Activated CD8-positive, alpha-beta T cell treated with anti-CD3 and anti-CD28 coated beads for 36 hours (primary cell): ENCODE data around the gene DLL1. TPM values are rescaled to one million over a fixed set of nuclear protein-coding genes. Genes with fewer than 3 reads are reported as not detected.

ENCODE experiments used
- ATAC-seq: fragments of 200-7000 bp; cut with Tn5 transposase; one replicate; pipeline ENCODE4 v1.10.0; 2021; ENCODE audit warnings: mild to moderate bottlenecking, moderate library complexity
- CTCF ChIA-PET: fragments of 350-600 bp; sonication (Branson Sonifier 250); formaldehyde crosslinking; loops from one replicate; lab custom pipeline; 2021; ENCODE audit warnings: antibody characterized with exemption; lab: Charles Lee
- POLR2A ChIA-PET: fragments of 350-600 bp; sonication (Branson Sonifier 250); formaldehyde crosslinking; loops from one replicate; lab custom pipeline; 2021; ENCODE audit warnings: antibody characterized with exemption; lab: Charles Lee
- DNase-seq: peaks from one replicate; pipeline ENCODE4 v3.0.0-alpha.2; 2020
- H3K27ac Mint-ChIP-seq: one replicate; pipeline ENCODE4 v1.8.0; 2021; ENCODE audit warnings: mild to moderate bottlenecking, mixed read lengths
- H3K27me3 Mint-ChIP-seq: one replicate; pipeline ENCODE4 v1.8.0; 2021; ENCODE audit warnings: mixed read lengths
- H3K36me3 Mint-ChIP-seq: one replicate; pipeline ENCODE4 v1.8.0; 2021; ENCODE audit warnings: low read depth, mixed read lengths
- H3K4me1 Mint-ChIP-seq: one replicate; pipeline ENCODE4 v1.8.0; 2021; ENCODE audit warnings: low read depth, mixed read lengths
- H3K4me3 Mint-ChIP-seq: one replicate; pipeline ENCODE4 v1.8.0; 2021; ENCODE audit warnings: mild to moderate bottlenecking, moderate library complexity, mixed read lengths
- H3K9me3 Mint-ChIP-seq: one replicate; pipeline ENCODE4 v1.8.0; 2021; ENCODE audit warnings: mixed read lengths
- CTCF ChIP-seq: fragments of 200-600 bp; IDR thresholded peaks from one replicate; pipeline ENCODE4 v1.8.0; 2022; ENCODE audit warnings: antibody characterized with exemption, mild to moderate bottlenecking
- intact Hi-C: fragments of 100-400 bp; cut with micrococcal nuclease; formaldehyde crosslinking; loops from one replicate; pipeline ENCODE4 v1.10.0; 2022
- total RNA-seq, 2 experiments: library from RNA; stranded (reverse); gene quantifications; one replicate each; pipeline ENCODE4 v1.2.3, GENCODE V29; 2021

The DLL1 gene
- total RNA-seq, 2 experiments from 2014 or later, result 1.9 to 2.4 TPM

- DNase-seq, result no peak
- H3K4me1 Mint-ChIP-seq, result no peaks in the 10 kb centered on the region
- ATAC-seq, result no peak
- H3K36me3 Mint-ChIP-seq, result no peaks in the 10 kb centered on the region
- ChIA-PET POLR2A (no interaction called here), CTCF (no interaction called here)
- TF ChIP-seq CTCF, result no peak
- no peaks in the 10 kb centered on the region for H3K9me3 Mint-ChIP-seq
- no peak overlapping the region for H3K27ac Mint-ChIP-seq
- no peak overlapping the region for H3K4me3 Mint-ChIP-seq
- intact Hi-C loops, result no loop called here
- no peaks in the 10 kb centered on the region for H3K27me3 Mint-ChIP-seq
These were observed 47.5 kb downstream of the DLL1 start for GRCh38 chr6:170243386-170243785.

- no peaks in the 10 kb centered on the region for H3K27me3 Mint-ChIP-seq
- no peaks in the 10 kb centered on the region for H3K9me3 Mint-ChIP-seq
- H3K4me3 Mint-ChIP-seq, result no peak overlapping the region
- CTCF ChIA-PET, result no interaction called here
- intact Hi-C loops, result no loop called here
- no peaks in the 10 kb centered on the region for H3K36me3 Mint-ChIP-seq
- POLR2A ChIA-PET, result interaction anchor here (1.0 kb wide), 1 partner anchor 23 kb away, joined by 3 read pairs; no protein-coding TSS in a partner anchor
- H3K4me1 Mint-ChIP-seq, result no peaks in the 10 kb centered on the region
- H3K27ac Mint-ChIP-seq, result no peak overlapping the region
- ATAC-seq (no peak), DNase-seq (no peak)
- TF ChIP-seq CTCF, result no peak
These were observed 51.9 kb downstream of the DLL1 start for GRCh38 chr6:170238741-170239565.

GRCh38 chr6:170237999-170238740, 52.7 kb downstream of the DLL1 start:
- Mint-ChIP-seq H3K36me3 (no peaks in the 10 kb centered on the region), H3K9me3 (no peaks in the 10 kb centered on the region), H3K27ac (no peak overlapping the region), H3K4me1 (no peaks in the 10 kb centered on the region), H3K27me3 (no peaks in the 10 kb centered on the region), H3K4me3 (no peak overlapping the region)
- ChIA-PET CTCF (no interaction called here), POLR2A (interaction anchor here (1.0 kb wide), 1 partner anchor 23 kb away, joined by 3 read pairs; no protein-coding TSS in a partner anchor)
- ATAC-seq (no peak), DNase-seq (no peak)
- TF ChIP-seq CTCF, result no peak
- intact Hi-C loops, result no loop called here

- Mint-ChIP-seq H3K36me3 (no peaks in the 10 kb centered on the region), H3K27ac (no peak overlapping the region), H3K9me3 (no peaks in the 10 kb centered on the region), H3K4me1 (no peaks in the 10 kb centered on the region), H3K27me3 (no peaks in the 10 kb centered on the region), H3K4me3 (no peak overlapping the region)
- ATAC-seq, result no peak
- intact Hi-C loops, result no loop called here
- no peak for DNase-seq
- POLR2A ChIA-PET, result no interaction called here
- TF ChIP-seq CTCF, result no peak
- CTCF ChIA-PET, result interaction anchor here (1.1 kb wide), 1 partner anchor 404 kb away, joined by 4 read pairs; no protein-coding TSS in a partner anchor
These were observed 54.6 kb downstream of the DLL1 start for GRCh38 chr6:170236131-170236836.
